Left hindlimb (tissue), 1 donor: ENCODE data around the gene MPHOSPH6.
"Not testable (repeated sequence)": the region's sequence is repeated elsewhere in the genome, so short reads cannot be mapped to it uniquely, and the experiment has no call there.

ENCODE experiments used
- DNase-seq: peaks from one replicate; pipeline ENCODE4 v3.0.0-alpha.2; 2018

MPHOSPH6 gene

GRCh38 chr16:82167670-82168069 lies 2.4 kb downstream of the MPHOSPH6 start:
- no peak for DNase-seq

- no peak for DNase-seq
These were observed 9.8 kb downstream of the MPHOSPH6 start for GRCh38 chr16:82160226-82160625.

GRCh38 chr16:82157836-82158235 lies 12.2 kb downstream of the MPHOSPH6 start:
- no peak for DNase-seq

- DNase-seq, result no peak
These were observed 12.6 kb downstream of the MPHOSPH6 start for GRCh38 chr16:82157534-82157812.

- no peak for DNase-seq
These were observed 13.1 kb downstream of the MPHOSPH6 start for GRCh38 chr16:82156761-82157533.

- no peak for DNase-seq
These were observed 17.3 kb downstream of the MPHOSPH6 start for GRCh38 chr16:82152641-82153112.

- DNase-seq, result no peak
These were observed 17.8 kb downstream of the MPHOSPH6 start for GRCh38 chr16:82152196-82152595.

- DNase-seq, result no peak
These were observed 19.5 kb downstream of the MPHOSPH6 start for GRCh38 chr16:82150549-82150948.

- no peak for DNase-seq
These were observed 20.5 kb downstream of the MPHOSPH6 start for GRCh38 chr16:82149536-82149935.

- no peak for DNase-seq
These were observed 22.5 kb downstream of the MPHOSPH6 start for GRCh38 chr16:82147546-82147945.

GRCh38 chr16:82146957-82147356 lies 23.1 kb downstream of the MPHOSPH6 start:
- DNase-seq, result no peak

- no peak for DNase-seq
These were observed 23.5 kb downstream of the MPHOSPH6 start for GRCh38 chr16:82146556-82146955.

- DNase-seq, result not testable (repeated sequence)
These were observed 30.8 kb downstream of the MPHOSPH6 start for GRCh38 chr16:82139286-82139571.

GRCh38 chr16:82138478-82139285 lies 31.3 kb downstream of the MPHOSPH6 start:
- no peak for DNase-seq

GRCh38 chr16:82137822-82138167 lies 32.2 kb downstream of the MPHOSPH6 start:
- no peak for DNase-seq

- DNase-seq, result no peak
These were observed 32.8 kb downstream of the MPHOSPH6 start for GRCh38 chr16:82136956-82137821.

GRCh38 chr16:82135844-82136243 lies 34.2 kb downstream of the MPHOSPH6 start:
- DNase-seq, result no peak

GRCh38 chr16:82134846-82135245 lies 35.2 kb downstream of the MPHOSPH6 start:
- no peak for DNase-seq

GRCh38 chr16:82133798-82134197 lies 36.2 kb downstream of the MPHOSPH6 start:
- DNase-seq, result no peak

GRCh38 chr16:82129881-82130280 lies 40.1 kb downstream of the MPHOSPH6 start:
- DNase-seq, result no peak

GRCh38 chr16:82124651-82125050 lies 45.4 kb downstream of the MPHOSPH6 start:
- no peak for DNase-seq

- DNase-seq, result no peak
These were observed 50.6 kb downstream of the MPHOSPH6 start for GRCh38 chr16:82119405-82119804.

GRCh38 chr16:82118749-82119148 lies 51.3 kb downstream of the MPHOSPH6 start:
- no peak for DNase-seq

- DNase-seq, result no peak
These were observed 53.5 kb downstream of the MPHOSPH6 start for GRCh38 chr16:82116535-82116934.
